ENCODE measurements around the gene RMND5B.
"Not testable (repeated sequence)": the region's sequence is repeated elsewhere in the genome, so short reads cannot be mapped to it uniquely, and the experiment has no call there.

RMND5B gene, protein sequence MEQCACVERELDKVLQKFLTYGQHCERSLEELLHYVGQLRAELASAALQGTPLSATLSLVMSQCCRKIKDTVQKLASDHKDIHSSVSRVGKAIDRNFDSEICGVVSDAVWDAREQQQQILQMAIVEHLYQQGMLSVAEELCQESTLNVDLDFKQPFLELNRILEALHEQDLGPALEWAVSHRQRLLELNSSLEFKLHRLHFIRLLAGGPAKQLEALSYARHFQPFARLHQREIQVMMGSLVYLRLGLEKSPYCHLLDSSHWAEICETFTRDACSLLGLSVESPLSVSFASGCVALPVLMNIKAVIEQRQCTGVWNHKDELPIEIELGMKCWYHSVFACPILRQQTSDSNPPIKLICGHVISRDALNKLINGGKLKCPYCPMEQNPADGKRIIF

DNA sequence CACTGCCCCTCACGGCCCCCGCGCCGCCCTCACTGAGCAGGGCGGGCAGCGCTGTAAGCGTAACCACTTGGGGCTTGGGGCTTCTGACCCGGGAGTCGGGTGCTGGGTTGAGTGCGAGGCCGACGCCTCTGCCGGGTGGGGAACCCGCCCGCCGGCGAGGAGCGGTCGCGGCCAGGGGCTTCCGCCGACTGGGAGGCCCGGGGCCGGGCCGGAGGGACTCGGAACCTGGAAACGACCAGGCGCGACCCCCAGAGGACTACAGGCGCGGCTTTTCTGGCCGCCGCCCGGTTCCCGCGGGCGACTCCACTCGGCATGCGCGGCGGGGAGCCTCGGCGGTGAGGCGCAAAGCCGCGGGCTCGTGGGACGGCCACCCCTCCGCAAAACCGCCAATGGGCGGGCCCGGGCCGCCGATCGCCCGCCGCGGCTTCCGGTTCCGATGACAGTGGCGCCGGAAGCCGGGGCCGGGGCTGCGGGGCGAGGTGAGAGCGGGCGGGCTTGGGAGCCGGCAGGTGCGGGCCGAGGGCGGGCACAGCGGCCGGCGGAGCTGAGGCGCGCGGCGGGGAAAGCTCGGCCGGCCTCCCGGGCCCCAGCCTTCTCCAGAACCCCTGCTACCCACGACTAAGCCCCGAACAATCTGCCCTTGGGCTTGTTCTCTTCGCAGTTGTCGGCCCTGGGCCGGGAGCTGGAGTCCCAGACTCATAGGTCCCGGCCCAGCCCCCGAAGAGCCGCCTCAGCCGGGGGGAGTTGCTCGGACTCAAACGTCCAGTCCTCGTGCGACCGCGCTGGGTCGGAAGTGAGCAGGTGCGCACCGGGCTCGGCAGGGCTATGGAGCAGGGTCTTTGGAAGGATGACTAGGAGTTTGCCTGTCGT lies at the start of gene RMND5B:
RMND5B (plus strand) TSS at position 439 of the 870 bp plus-strand sequence. CDS start 7,106 bp downstream, outside the sequence.
- DNase-seq: peak in 51 of 56 donors; percentile 14 to 88 (median 67)

DNA sequence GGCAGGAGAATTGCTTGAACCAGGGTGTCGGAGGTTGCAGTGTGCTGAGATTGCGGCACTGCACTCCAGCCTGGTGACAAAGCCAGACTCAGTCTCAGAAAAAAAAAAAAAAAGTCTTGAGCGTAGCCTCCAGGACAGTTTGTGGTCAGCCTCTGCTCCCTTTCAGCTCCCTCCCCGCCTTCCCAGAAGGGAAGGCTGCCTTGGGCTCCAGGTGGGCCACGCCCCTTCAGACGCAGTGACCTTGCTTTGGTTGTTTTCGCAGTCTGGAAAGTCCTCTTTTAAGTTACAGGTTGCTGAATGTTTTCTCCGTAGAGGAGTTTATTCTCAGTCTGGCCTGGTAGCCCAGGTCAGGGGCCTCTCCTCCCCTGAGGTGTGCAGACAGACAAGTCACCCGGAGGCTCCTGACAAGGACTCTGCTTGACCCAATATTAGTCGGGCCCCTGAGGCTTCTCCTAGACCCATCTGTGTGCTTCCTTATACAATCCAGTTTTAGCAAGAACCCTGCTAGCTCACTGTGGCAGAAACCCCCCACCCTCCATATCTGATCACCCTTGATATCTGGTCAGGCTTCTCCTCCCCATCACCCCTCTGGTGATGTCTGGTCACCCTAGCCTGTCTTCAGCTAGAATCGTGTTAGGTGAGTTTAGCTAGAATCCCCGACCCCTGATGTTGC lies 49.1 kb upstream of the RMND5B start:
- DNase-seq: no peak

DNA sequence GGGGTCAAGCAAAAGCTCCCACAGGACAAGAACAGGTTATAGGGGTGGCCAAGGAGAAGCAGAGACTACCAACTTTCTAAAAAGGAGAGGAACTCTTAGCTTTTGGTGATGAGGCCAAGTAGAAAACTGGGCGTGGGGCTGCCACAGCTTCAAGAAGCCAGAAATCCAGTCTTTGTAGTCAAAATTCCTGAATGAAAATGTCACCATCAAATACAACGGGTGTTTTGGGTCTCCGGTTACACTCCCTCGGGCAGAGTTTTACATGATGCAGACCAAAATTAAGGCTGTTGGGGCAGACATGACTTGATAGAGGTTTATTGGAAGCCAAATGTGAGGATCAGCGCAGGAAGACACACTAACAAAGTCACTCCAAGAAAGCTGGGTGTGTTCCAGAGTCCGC lies 46.9 kb upstream of the RMND5B start:
- DNase-seq: no peak

DNA sequence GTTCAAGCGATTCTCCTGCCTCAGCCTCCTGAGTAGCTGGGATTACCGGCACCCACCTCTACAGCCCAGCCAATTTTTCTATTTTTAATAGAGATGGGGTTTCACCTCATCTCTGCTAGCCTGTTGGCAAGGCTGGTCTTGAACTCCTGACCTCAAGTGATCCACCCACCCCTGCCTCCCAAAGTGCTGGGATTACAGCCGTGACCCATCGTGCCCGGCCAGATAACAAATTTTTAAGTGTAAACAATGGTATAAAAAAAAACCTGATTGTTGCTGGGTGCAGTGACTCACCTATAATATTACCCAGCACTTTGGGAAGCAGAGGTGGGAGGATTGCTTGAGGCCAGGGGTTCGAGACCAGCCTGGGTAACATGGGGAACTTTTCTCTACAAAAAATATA lies 45.5 kb upstream of the RMND5B start:
- DNase-seq: no peak

DNA sequence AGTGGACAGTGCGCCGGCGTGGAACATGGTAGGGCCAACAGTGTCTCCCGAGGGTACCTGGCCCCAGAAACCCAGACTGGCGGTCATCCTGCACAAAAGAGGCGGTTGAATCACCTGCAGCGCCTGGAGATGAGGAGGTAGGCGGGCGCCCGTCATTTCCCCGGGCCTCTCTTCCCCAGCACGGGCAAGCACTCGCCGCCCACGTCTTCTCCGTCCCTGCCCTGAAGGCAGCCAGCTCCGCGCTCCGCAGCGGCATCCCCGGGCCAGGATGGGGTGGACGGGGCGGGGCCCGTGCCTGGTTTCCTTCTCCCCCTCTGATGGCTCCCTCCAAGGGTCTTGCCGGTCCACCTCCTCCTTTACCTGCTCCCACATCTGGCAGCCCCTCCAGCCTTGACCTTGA lies 44.5 kb upstream of the RMND5B start:
- no peak for DNase-seq

DNA sequence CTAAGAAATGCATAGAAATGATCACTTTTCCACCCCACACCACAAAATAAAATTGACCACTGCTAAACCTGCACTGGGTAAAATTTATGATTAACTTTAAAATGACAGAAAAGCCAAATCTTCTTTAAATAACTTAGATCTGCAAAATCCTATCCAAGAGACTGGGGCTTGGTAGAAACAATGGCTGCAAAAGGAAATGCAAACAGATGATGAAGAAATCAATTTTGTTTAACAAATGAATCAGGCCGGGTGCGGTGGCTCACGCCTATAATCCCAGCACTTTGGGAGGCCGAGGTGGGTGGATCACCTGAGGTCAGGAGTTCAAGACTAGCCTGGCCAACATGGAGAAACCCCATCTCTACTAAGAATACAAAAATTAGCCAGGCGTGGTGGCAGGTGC lies 43.6 kb upstream of the RMND5B start:
- DNase-seq: not testable (repeated sequence)

DNA sequence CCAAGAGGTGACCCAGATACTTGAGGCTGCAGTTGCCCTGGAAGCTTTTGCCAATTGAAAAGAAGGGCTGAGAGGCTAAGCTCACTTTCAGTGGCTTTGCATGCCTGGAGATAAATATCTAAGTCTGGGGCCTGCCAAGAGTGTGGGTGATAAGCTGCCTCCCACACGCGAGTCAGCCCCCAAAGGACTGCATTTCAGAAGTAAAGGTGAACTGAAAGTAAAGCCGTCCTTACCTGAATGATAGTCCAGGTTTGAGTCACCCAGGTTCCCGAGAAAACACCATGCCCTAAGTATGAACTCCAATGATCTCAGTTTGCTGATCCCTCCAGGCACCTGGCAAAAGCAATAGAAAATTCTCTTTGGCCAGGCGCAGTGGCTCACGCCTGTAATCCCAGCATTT lies 40.0 kb upstream of the RMND5B start:
- no peak for DNase-seq

DNA sequence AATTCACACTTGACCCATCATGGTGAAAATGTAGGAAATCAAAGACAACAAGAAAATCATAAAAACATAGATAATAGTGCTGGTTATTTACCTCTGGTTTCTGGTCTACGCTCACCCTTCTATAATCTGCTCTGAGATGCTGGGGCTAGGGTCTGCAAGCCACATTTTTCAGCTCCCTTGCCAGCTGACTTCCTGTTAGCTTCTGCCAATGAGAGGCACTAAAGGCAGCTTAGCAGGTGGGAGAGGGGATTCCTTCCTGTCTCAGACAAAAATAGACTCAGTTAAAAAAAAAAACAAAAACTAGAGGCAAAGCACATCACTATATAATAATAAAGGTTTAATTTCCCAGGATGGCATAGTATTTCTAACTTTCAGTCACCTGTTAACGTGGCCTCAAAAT lies 37.7 kb upstream of the RMND5B start:
- DNase-seq: no peak

DNA sequence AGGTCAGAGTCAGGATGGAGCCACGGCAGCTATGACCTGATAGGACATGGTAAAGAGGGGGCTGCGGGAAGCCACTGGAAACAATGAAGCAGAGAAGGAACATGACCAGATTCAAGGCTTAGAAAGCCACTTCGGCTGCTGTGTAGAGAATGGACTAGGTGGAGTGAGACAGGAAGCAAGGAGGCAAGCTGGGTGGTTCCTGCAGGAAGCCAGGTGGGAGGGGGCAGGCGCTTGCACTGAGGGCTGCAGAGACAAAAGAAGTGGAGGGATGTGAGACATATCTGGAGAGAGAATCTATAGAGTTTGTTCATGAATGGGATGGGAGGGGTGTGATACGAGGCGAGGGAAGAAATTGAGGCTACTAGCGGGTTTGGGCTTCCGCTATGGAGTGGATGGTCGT lies 36.5 kb upstream of the RMND5B start:
- no peak for DNase-seq

DNA sequence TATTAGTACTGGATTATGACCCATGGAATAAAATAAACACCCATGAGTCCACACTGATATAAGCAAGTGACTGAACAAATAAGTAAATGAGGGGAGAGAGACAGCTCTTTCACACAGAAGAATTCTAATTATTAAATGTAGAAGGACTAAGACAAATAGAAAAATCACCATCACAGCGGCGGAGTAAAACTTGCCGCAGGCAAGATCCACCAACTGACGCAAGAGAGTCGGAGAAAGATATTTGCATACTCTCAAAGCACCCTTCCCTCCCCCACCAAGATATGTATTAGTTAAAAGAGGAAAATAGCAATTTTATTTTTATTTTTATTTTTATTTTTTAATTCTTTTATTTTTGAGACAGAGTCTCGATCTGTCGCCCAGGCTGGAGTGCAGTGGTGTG lies 32.1 kb upstream of the RMND5B start:
- DNase-seq: no peak

DNA sequence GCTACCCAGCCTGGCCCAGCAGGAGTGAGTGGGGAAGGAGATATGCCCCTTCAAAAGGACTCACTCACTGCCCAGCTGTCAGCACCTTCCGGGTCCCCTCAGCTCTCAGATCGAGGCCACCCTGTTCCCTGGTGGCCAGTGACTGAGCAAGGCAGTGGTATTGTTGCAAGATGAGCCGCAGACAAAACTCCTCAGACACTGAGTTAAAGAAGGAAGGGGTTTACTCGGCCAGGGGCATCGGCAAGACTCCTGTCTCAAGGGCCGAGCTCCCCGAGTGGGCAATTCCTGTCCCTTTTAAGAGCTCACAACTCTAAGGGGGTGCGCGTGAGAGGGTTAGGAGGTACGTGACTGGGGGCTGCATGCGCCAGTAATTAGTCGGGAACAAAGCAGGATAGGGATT lies 27.2 kb upstream of the RMND5B start:
- DNase-seq: no peak

DNA sequence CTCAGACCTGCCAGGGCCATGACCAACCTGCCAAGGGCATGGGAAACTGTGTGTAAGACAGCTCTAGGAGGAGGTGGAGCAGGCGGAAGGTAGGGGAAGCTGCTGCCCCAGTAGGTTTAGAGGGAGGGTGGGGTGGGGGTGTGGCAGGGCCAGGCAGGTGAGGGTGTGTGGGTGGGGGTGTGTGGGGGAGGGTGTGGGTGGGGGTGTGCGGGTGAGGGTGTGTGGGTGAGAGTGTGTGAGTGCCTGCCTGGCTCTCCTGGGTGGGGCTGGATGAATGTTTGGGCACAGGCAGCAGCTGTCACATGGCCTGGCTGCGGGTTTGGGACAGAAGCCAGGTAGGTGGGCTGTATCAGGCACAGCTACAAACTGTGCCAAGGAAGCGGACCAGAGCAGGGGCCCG lies 26.3 kb upstream of the RMND5B start:
- peak in 2 of 56 donors; percentile 27 to 44 for DNase-seq

DNA sequence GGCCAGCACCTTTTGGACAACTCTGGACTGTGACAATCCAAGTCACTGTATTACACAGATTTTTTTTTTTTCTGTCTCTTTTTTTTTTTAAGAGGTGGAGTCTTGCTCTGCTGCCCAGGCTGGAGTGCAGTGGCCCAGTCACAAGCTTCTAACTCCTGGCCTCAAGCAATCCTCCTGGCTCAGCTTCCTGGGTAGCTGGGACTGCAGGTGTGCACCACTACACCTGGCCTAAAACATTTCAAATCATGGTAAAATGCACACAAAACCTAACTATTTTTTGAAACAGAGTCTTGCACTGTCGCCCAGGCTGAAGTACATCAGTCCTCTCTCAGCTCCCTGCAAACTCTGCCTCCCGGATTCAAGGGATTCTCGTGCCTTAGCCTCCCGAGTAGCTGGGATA lies 24.7 kb upstream of the RMND5B start:
- no peak for DNase-seq

DNA sequence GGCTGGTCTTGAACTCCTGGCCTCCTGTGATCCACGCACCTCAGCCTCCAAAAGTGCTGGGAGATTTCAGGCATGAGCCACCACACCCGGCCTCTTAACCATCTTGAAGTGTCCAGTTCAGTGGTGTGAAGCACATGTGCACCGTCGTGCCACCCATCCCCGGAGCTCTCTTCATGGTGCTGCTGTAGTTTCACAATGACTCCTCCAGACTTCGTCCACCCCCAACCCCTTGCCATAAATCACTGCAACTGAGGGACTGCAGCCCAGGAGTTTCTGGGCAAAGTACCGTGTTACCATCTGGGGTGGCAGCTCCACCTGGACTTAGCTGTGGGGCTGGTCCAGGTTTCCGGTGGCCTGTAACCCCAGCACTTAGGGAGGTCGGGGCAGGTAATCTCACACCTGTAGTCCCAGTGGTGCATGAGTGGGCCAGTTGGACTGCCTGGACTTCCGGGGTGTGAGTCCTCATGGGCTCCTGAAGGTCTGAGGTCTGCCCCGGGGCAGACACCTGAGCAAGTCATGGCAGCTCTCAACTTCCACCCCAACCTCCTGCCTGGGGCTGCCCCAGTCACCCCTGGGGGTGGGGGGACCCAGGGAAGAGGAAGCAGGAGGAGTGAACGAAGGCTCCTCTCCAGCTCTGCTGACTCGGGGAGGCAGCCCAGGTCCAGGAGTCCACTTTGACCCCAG lies 24.1 kb upstream of the RMND5B start:
- DNase-seq: no peak

DNA sequence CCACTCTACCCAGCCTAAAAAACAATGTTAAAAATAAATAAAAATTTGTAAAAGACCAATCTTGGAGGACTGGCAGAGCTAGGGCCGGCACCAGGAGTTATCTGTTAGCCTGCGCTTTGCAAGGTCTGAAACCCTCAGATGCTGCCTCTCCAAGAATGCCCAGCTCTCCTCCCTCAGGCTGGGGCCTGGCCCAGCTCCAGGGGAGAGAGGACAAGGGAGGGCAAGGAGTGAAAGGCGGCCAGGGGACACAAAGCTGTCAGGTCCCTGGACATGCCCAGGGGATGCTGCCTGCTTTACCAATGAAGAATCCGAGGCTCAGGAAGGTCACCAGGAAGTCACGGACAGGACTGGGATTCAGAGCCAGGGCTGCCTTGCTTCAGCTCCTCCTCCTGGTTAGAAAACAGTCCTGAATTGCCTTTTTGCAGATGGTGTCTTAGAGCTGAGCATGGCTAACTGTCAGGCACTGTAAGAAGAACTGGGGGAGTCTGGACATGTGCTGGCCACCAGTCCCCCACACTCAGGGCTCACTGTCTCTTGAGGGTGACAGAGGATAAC lies 23.0 kb upstream of the RMND5B start:
- no peak for DNase-seq

DNA sequence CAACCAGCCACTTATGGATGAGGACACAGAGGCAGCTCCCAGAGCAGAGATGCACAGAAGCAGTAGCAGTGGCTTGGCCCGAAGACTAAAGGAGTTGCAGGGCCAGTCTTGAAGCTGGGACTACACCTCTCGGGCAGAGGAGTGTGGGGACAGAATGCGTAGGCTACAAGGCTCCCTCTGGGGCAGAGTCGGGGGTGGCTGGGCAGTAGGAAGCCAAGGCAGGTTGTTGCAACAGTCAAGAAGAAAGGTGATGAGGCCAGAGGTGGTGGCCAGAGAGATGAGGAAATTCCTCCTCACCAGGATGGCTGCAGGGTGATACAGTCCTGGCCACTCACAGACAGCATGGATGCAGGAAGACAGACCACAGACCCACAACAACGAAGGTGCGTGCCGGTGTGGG lies 22.4 kb upstream of the RMND5B start:
- DNase-seq: no peak

DNA sequence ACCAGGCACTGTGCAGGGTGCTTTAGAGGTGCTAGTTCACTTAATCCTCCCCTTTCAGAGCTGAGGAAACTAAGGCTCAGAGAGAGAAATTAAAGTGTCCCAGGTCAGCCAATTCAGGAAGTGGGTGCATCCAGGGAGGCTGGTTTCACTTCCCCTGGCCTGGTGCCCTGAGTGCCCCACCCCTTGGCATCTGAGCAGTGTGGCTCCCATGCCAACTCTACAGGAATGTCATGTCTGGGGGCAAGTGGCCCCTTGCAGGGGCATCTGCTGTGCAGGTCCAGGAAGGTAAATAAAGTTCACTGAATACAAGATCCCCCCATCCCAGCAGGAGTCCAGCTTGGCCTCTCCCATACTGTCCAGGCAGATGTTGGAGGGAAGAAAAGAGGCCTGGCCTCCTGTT lies 21.8 kb upstream of the RMND5B start:
- DNase-seq: no peak

DNA sequence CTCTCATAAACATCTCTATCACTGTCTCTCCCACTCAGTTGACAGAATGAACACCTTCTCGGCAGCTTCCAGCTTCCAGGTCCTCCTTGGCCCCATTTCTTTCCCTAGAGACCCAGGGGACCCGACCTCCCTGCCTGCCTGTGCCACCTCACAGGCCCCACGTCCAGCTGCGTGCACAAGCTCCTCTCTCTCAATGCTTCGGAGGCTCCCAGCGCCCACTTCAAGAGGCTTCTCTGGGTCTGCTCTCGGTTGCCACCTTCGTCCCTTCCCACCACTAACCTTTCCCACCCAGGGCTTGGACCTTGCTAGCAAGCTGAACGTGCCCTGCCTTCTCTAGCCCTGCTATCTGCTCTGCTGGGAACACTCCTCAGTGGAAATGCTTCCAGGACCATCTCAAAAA lies 20.3 kb upstream of the RMND5B start:
- DNase-seq: no peak

DNA sequence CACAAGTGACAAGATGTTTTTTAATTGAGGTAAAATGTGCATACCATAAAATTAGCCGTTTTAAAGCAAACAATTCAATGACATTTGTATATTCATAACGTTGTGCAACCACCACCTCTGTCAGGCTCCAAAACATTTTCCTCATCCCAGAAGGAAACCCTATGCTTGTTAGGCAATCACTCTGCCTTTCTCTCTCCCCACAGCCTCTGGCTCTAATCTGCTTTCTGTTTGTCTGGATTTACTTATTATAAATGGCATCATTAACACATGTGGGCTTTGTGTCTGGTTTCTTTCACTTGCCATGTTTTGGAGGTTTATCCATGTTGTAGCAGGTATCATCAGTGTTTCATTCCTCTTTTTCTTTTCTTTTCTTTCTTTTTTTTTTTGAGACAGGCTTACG lies 18.9 kb upstream of the RMND5B start:
- DNase-seq: no peak

DNA sequence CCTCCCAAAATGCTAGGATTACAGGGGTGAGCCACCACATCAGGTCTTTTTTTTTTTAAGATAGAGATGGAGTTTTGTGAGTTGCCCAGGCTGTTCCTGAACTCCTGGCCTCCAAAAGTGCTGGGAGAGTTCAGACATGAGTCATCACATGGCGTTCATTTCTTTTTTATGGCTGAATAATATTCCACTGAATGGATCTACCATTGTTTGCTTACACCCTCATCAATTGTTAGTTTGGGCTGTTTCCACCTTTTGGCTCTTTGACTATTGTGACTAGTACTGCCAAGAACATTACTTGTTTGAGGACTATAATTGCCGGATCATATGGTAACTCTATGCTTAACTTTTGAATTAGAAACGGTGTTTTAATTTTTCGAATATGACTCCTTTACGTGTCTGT lies 18.3 kb upstream of the RMND5B start:
- no peak for DNase-seq

DNA sequence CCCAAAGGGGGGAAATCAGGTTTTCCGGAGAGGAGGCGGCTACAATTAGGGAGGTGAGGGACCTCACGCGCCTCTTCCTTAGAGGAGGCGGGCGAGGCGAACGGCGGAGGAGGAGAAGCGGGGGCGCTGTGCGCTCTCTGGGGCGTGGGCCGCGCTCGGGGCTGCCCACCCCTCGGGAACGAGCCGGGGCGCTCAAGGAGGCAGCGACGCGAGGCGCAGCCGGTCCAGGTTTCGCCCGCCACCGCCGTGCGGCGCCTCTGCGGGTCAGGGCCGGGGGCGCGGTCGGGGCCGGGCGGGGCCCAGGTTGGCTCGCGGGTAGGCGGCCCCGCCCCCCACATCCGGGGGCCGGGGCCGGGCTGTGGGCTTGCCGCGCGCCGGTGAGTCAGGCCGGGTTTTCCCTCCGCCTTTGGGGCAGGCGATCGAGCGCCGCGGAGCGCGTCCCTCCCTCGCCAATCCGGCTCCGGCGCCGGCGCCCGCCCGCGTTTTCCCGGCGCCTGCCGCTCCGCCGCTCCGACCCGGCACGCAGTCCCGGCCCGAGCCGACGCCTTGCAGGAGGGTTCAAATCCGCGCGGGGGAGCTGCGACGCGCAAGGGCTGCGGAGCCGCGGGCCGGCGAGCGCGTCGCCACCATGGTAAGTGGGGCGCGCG lies 17.6 kb upstream of the RMND5B start, which contains the start of gene N4BP3:
N4BP3 (plus strand) TSS at position 392 of the 647 bp plus-strand sequence. CDS start 6,052 bp downstream, outside the sequence.
- peak in 1 of 56 donors; percentile 6 for DNase-seq

Data from amygdala (tissue), 56 donors.